Measurements from ENCODE around the gene SLC25A36.

- peak; percentile 62 for TF ChIP-seq CTCF (IDR thresholded peaks at IDR 0.05; ENCODE audit: low read depth, low read length, missing input control)
- no peak for TF ChIP-seq TAF1 (conservative IDR thresholded peaks at IDR 0.05)
- no peak for TF ChIP-seq SP1 (IDR thresholded peaks at IDR 0.05)
- no peak for TF ChIP-seq MAX (IDR thresholded peaks at IDR 0.05)
- no peak for TF ChIP-seq JUND (IDR thresholded peaks at IDR 0.05)
- TF ChIP-seq REST (IDR thresholded peaks at IDR 0.05): no peak
- peak; percentile 83 for TF ChIP-seq RAD21 (IDR thresholded peaks at IDR 0.05)
- TF ChIP-seq ATF3 (IDR thresholded peaks at IDR 0.05): no peak
- TF ChIP-seq EGR1 (IDR thresholded peaks at IDR 0.05; ENCODE audit: low read depth in 2 of 2): no peak
- no peak for TF ChIP-seq RXRA (IDR thresholded peaks at IDR 0.05)
- no peak for TF ChIP-seq HNF4A (conservative IDR thresholded peaks at IDR 0.05)
- TF ChIP-seq GABPA (IDR thresholded peaks at IDR 0.05 in 1 of 2, conservative IDR thresholded peaks at IDR 0.05 in 1 of 2): no peak
- TF ChIP-seq YY1 (IDR thresholded peaks at IDR 0.05): peak; percentile 31
Observed at GRCh38 chr3:140898340-140899180, 43.1 kb upstream of the SLC25A36 start.
